ENCODE data around the gene CENPX. TPM values are rescaled to one million over a fixed set of nuclear protein-coding genes. Genes with fewer than 3 reads are reported as not detected.

Gene CENPX
- total RNA-seq, 2 experiments from 2014 or later: 57.3 to 73.0 TPM

- H3K36me3 Mint-ChIP-seq (ENCODE audit: low read depth): no peaks in the 10 kb centered on the region
- H3K4me3 Mint-ChIP-seq: no peak overlapping the region
- no peak overlapping the region for H3K27ac Mint-ChIP-seq
- DNase-seq: no peak
- no peaks in the 10 kb centered on the region for H3K9me3 Mint-ChIP-seq
- POLR2A ChIA-PET: no interaction called here
- H3K27me3 Mint-ChIP-seq: no peaks in the 10 kb centered on the region
- peaks cover 18% of the 10 kb centered on the region for H3K4me1 Mint-ChIP-seq
- CTCF ChIA-PET: interaction anchor here (0.8 to 1.7 kb wide), 3 partner anchors 14 to 57 kb away, joined by 3 to 5 read pairs (median 4); partner anchors contain the start of gene DCXR
Measured at GRCh38 chr17:82016061-82016874, 6.4 kb downstream of the CENPX start.

GRCh38 chr17:82015311-82015971 is 7.2 kb downstream of the CENPX start:
- H3K4me3 Mint-ChIP-seq: no peak overlapping the region
- ChIA-PET POLR2A (no interaction called here), CTCF (interaction anchor here (0.8 to 1.2 kb wide), 2 partner anchors 22 to 56 kb away, joined by 3 to 4 read pairs; partner anchors contain the start of gene DCXR)
- no peaks in the 10 kb centered on the region for H3K36me3 Mint-ChIP-seq (ENCODE audit: low read depth)
- H3K4me1 Mint-ChIP-seq: peaks cover 11% of the 10 kb centered on the region
- H3K27ac Mint-ChIP-seq: no peak overlapping the region
- H3K27me3 Mint-ChIP-seq: no peaks in the 10 kb centered on the region
- DNase-seq: no peak
- no peaks in the 10 kb centered on the region for H3K9me3 Mint-ChIP-seq

GRCh38 chr17:82014971-82015310 is 7.7 kb downstream of the CENPX start:
- Mint-ChIP-seq H3K27ac (no peak overlapping the region), H3K9me3 (no peaks in the 10 kb centered on the region), H3K4me1 (peaks cover 7% of the 10 kb centered on the region), H3K36me3 (ENCODE audit: low read depth) (no peaks in the 10 kb centered on the region), H3K4me3 (no peak overlapping the region), H3K27me3 (no peaks in the 10 kb centered on the region)
- CTCF ChIA-PET: interaction anchor here (1.0 kb wide), 1 partner anchor 15 kb away, joined by 4 read pairs; no protein-coding TSS in a partner anchor
- no peak for DNase-seq
- POLR2A ChIA-PET: no interaction called here

- Mint-ChIP-seq H3K4me3 (no peak overlapping the region), H3K27ac (no peak overlapping the region), H3K27me3 (no peaks in the 10 kb centered on the region), H3K36me3 (ENCODE audit: low read depth) (no peaks in the 10 kb centered on the region), H3K4me1 (peaks cover 7% of the 10 kb centered on the region), H3K9me3 (no peaks in the 10 kb centered on the region)
- CTCF ChIA-PET: interaction anchor here (1.0 kb wide), 1 partner anchor 16 kb away, joined by 4 read pairs; no protein-coding TSS in a partner anchor
- DNase-seq: no peak
- POLR2A ChIA-PET: no interaction called here
Measured at GRCh38 chr17:82014432-82014831, 8.2 kb downstream of the CENPX start.

GRCh38 chr17:82013772-82014321 is 8.8 kb downstream of the CENPX start:
- CTCF ChIA-PET: interaction anchor here (1.0 kb wide), 1 partner anchor 17 kb away, joined by 4 read pairs; no protein-coding TSS in a partner anchor
- no peak overlapping the region for H3K4me3 Mint-ChIP-seq
- no peaks in the 10 kb centered on the region for H3K27me3 Mint-ChIP-seq
- H3K27ac Mint-ChIP-seq: no peak overlapping the region
- no peaks in the 10 kb centered on the region for H3K9me3 Mint-ChIP-seq
- no peaks in the 10 kb centered on the region for H3K36me3 Mint-ChIP-seq (ENCODE audit: low read depth)
- peaks cover 5% of the 10 kb centered on the region for H3K4me1 Mint-ChIP-seq
- POLR2A ChIA-PET: no interaction called here
- no peak for DNase-seq

GRCh38 chr17:82013341-82013740 is 9.3 kb downstream of the CENPX start:
- POLR2A ChIA-PET: no interaction called here
- Mint-ChIP-seq H3K27me3 (no peaks in the 10 kb centered on the region), H3K4me1 (peaks cover under 1% of the 10 kb centered on the region), H3K27ac (no peak overlapping the region), H3K4me3 (no peak overlapping the region), H3K9me3 (no peaks in the 10 kb centered on the region), H3K36me3 (ENCODE audit: low read depth) (no peaks in the 10 kb centered on the region)
- no peak for DNase-seq
- CTCF ChIA-PET: interaction anchor here (1.1 kb wide), 1 partner anchor 24 kb away, joined by 3 read pairs; the partner anchor contains the start of gene DCXR

- H3K36me3 Mint-ChIP-seq (ENCODE audit: low read depth): no peaks in the 10 kb centered on the region
- no peak for DNase-seq
- CTCF ChIA-PET: interaction anchor here (1.1 kb wide), 1 partner anchor 25 kb away, joined by 3 read pairs; the partner anchor contains the start of gene DCXR
- no peaks in the 10 kb centered on the region for H3K27me3 Mint-ChIP-seq
- POLR2A ChIA-PET: no interaction called here
- H3K4me3 Mint-ChIP-seq: no peak overlapping the region
- no peak overlapping the region for H3K27ac Mint-ChIP-seq
- H3K9me3 Mint-ChIP-seq: no peaks in the 10 kb centered on the region
- no peaks in the 10 kb centered on the region for H3K4me1 Mint-ChIP-seq
Measured at GRCh38 chr17:82012640-82013295, 9.9 kb downstream of the CENPX start.

GRCh38 chr17:82012261-82012639 is 10.4 kb downstream of the CENPX start:
- no peaks in the 10 kb centered on the region for H3K36me3 Mint-ChIP-seq (ENCODE audit: low read depth)
- no peaks in the 10 kb centered on the region for H3K4me1 Mint-ChIP-seq
- H3K27me3 Mint-ChIP-seq: no peaks in the 10 kb centered on the region
- H3K27ac Mint-ChIP-seq: no peak overlapping the region
- ChIA-PET POLR2A (no interaction called here), CTCF (interaction anchor here (1.1 kb wide), 1 partner anchor 25 kb away, joined by 3 read pairs; the partner anchor contains the start of gene DCXR)
- DNase-seq: no peak
- H3K9me3 Mint-ChIP-seq: no peaks in the 10 kb centered on the region
- no peak overlapping the region for H3K4me3 Mint-ChIP-seq

GRCh38 chr17:82011617-82012187 is 11.0 kb downstream of the CENPX start:
- Mint-ChIP-seq H3K27ac (no peak overlapping the region), H3K9me3 (no peaks in the 10 kb centered on the region), H3K36me3 (ENCODE audit: low read depth) (no peaks in the 10 kb centered on the region), H3K4me1 (no peaks in the 10 kb centered on the region), H3K4me3 (no peak overlapping the region), H3K27me3 (no peaks in the 10 kb centered on the region)
- ChIA-PET CTCF (interaction anchor here (0.5 to 0.7 kb wide), 2 partner anchors 9 to 63 kb away, joined by 3 read pairs; no protein-coding TSS in a partner anchor), POLR2A (no interaction called here)
- no peak for DNase-seq

GRCh38 chr17:82010575-82011525 is 11.8 kb downstream of the CENPX start:
- no peak for DNase-seq
- ChIA-PET POLR2A (no interaction called here), CTCF (interaction anchor here (0.6 to 0.7 kb wide), 3 partner anchors 10 to 84 kb away, joined by 3 to 4 read pairs (median 3); no protein-coding TSS in a partner anchor)
- no peak overlapping the region for H3K27ac Mint-ChIP-seq
- no peaks in the 10 kb centered on the region for H3K36me3 Mint-ChIP-seq (ENCODE audit: low read depth)
- no peaks in the 10 kb centered on the region for H3K27me3 Mint-ChIP-seq
- H3K9me3 Mint-ChIP-seq: no peaks in the 10 kb centered on the region
- no peak overlapping the region for H3K4me3 Mint-ChIP-seq
- H3K4me1 Mint-ChIP-seq: no peaks in the 10 kb centered on the region

- H3K4me3 Mint-ChIP-seq: no peak overlapping the region
- DNase-seq: no peak
- no peaks in the 10 kb centered on the region for H3K4me1 Mint-ChIP-seq
- H3K27me3 Mint-ChIP-seq: no peaks in the 10 kb centered on the region
- ChIA-PET CTCF (interaction anchor here (0.7 to 1.3 kb wide), 3 partner anchors 10 to 20 kb away, joined by 3 to 5 read pairs (median 3); no protein-coding TSS in a partner anchor), POLR2A (no interaction called here)
- no peaks in the 10 kb centered on the region for H3K9me3 Mint-ChIP-seq
- H3K36me3 Mint-ChIP-seq (ENCODE audit: low read depth): no peaks in the 10 kb centered on the region
- H3K27ac Mint-ChIP-seq: no peak overlapping the region
Measured at GRCh38 chr17:82009413-82009812, 13.3 kb downstream of the CENPX start.
